Thoracic aorta (tissue), 2 donors: ENCODE measurements around the gene DLL4. TPM values are rescaled to one million over a fixed set of nuclear protein-coding genes. Genes with fewer than 3 reads are reported as not detected.
"Not testable (repeated sequence)": the region's sequence is repeated elsewhere in the genome, so short reads cannot be mapped to it uniquely, and the experiment has no call there.

Experiments used
- ATAC-seq: fragments of 150-250 bp; one replicate; pipeline ENCODE4 v1.8.0; 2017; ENCODE audit warnings: low read depth; ENCODE audit not compliant: insufficient number of reproducible peaks, low FRiP score
- DNase-seq: peaks from one replicate; pipeline ENCODE4 v3.0.0-alpha.2; 2020; ENCODE audit warnings: low spot score
- H3K27ac ChIP-seq, 2 donors: fragments of 200-600 bp; sonication (generic); 1 replicate in 1 of 2; 2 replicates in 1 of 2; pipeline ENCODE4 v1.5.1; 2016; ENCODE audit warnings: mild to moderate bottlenecking in 2 of 2, moderate library complexity in 2 of 2
- H3K27me3 ChIP-seq: fragments of 200-600 bp; sonication (generic); replicated peaks from 2 replicates; pipeline ENCODE4 v1.6.0; 2016; ENCODE audit warnings: mild to moderate bottlenecking; ENCODE audit not compliant: insufficient read depth
- H3K36me3 ChIP-seq: fragments of 200-600 bp; sonication (generic); one replicate; pipeline ENCODE4 v1.5.1; 2016
- H3K4me1 ChIP-seq, 2 donors: fragments of 200-600 bp; sonication (generic); 1 replicate in 1 of 2; 2 replicates in 1 of 2; pipeline versions ENCODE4 v1.5.1 to v1.6.0; 2016; ENCODE audit warnings: low read depth in 2 of 2, mild to moderate bottlenecking in 1 of 2; ENCODE audit not compliant: control insufficient read depth in 1 of 2
- H3K4me3 ChIP-seq: fragments of 200-600 bp; sonication (generic); 2 replicates; pipeline ENCODE4 v1.5.1; 2016; ENCODE audit warnings: mild to moderate bottlenecking
- H3K9me3 ChIP-seq: fragments of 200-600 bp; sonication (generic); 2 replicates; pipeline ENCODE4 v1.5.1; 2016
- CTCF ChIP-seq: fragments of 200-600 bp; sonication (generic); IDR thresholded peaks from one replicate; pipeline ENCODE4 v1.5.1; 2019; ENCODE audit warnings: antibody characterized with exemption
- total RNA-seq, 2 donors: library from RNA; depleted of rRNA; stranded (reverse); fragments of >200 nt; gene quantifications; one replicate each; pipeline versions ENCODE4 v1.1.0 to v1.2.3, GENCODE V29; 2016

DLL4 gene
- total RNA-seq, 2 donors from 2014 or later, result 6.2 to 13.0 TPM

- no peak for TF ChIP-seq CTCF
- Histone ChIP-seq H3K9me3 (no peaks in the 10 kb centered on the region), H3K4me1 (peaks cover 17 to 49% of the 10 kb centered on the region in 2 donors), H3K4me3 (no peak overlapping the region), H3K27ac (peak overlapping the region; percentile 74 to 91), H3K27me3 (no peaks in the 10 kb centered on the region), H3K36me3 (no peaks in the 10 kb centered on the region)
- ATAC-seq (no peak), DNase-seq (no peak)
These were observed 29.6 kb downstream of the DLL4 start for GRCh38 chr15:40958723-40959122.

GRCh38 chr15:40959331-40960141 lies 30.4 kb downstream of the DLL4 start:
- TF ChIP-seq CTCF, result no peak
- no peak for ATAC-seq
- Histone ChIP-seq H3K4me3 (no peak overlapping the region), H3K27ac (no peak overlapping the region), H3K27me3 (no peaks in the 10 kb centered on the region), H3K36me3 (no peaks in the 10 kb centered on the region), H3K9me3 (no peaks in the 10 kb centered on the region), H3K4me1 (peaks cover 17 to 41% of the 10 kb centered on the region in 2 donors)
- no peak for DNase-seq

GRCh38 chr15:40960151-40960885 lies 31.2 kb downstream of the DLL4 start:
- no peaks in the 10 kb centered on the region for H3K36me3 ChIP-seq
- DNase-seq (no peak), ATAC-seq (no peak)
- no peak for TF ChIP-seq CTCF
- H3K4me3 ChIP-seq, result no peak overlapping the region
- H3K27me3 ChIP-seq, result no peaks in the 10 kb centered on the region
- H3K4me1 ChIP-seq, result peaks cover 17 to 33% of the 10 kb centered on the region in 2 donors
- no peak overlapping the region for H3K27ac ChIP-seq
- H3K9me3 ChIP-seq, result no peaks in the 10 kb centered on the region

- DNase-seq (no peak), ATAC-seq (no peak)
- TF ChIP-seq CTCF, result no peak
- H3K4me1 ChIP-seq, result peaks cover 17 to 29% of the 10 kb centered on the region in 2 donors
- no peaks in the 10 kb centered on the region for H3K9me3 ChIP-seq
- no peak overlapping the region for H3K4me3 ChIP-seq
- no peak overlapping the region for H3K27ac ChIP-seq
- no peaks in the 10 kb centered on the region for H3K27me3 ChIP-seq
- no peaks in the 10 kb centered on the region for H3K36me3 ChIP-seq
These were observed 31.8 kb downstream of the DLL4 start for GRCh38 chr15:40960925-40961324.

GRCh38 chr15:40961740-40962139 lies 32.6 kb downstream of the DLL4 start:
- not testable (repeated sequence) for H3K4me3 ChIP-seq, H3K27me3 ChIP-seq, H3K9me3 ChIP-seq, ATAC-seq, H3K36me3 ChIP-seq, DNase-seq, H3K27ac ChIP-seq
- peaks cover 9 to 24% of the 10 kb centered on the region in 2 donors for H3K4me1 ChIP-seq

GRCh38 chr15:40962317-40962716 lies 33.2 kb downstream of the DLL4 start:
- peaks cover 3 to 18% of the 10 kb centered on the region in 2 donors for H3K4me1 ChIP-seq
- not testable (repeated sequence) for H3K4me3 ChIP-seq, H3K36me3 ChIP-seq, DNase-seq, ATAC-seq, H3K9me3 ChIP-seq, H3K27me3 ChIP-seq, H3K27ac ChIP-seq
